HG02943 (cell line): ENCODE results near the gene TBC1D3K.
"Not testable (repeated sequence)": the region's sequence is repeated elsewhere in the genome, so short reads cannot be mapped to it uniquely, and the experiment has no call there.

Experiments used
- ATAC-seq: cut with Tn5 transposase; IDR thresholded peaks from one replicate; pipeline ENCODE4 v1.9.1; 2021; ENCODE audit warnings: mild to moderate bottlenecking, low read depth, moderate library complexity; ENCODE audit not compliant: unreplicated experiment

The TBC1D3K gene

DNA sequence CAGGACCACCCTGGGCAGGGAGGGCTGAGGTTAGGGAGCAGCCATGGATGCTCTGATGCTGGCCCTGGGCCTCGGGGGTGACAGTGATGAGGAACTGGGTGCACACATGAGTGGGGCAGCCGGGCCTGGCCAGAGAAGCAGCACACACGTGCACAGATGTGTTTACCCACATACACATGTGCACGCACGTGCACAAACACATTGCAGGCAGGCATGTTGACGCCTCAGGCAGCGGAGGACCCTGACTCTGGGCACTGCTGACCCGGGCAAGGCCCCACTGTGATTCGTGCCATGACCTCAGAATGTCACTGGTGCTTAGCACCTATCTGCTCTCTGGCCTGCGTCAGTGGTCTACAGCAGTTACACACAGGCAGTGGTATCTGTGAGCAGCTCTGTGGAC lies at the start of gene TBC1D3K:
TSS of gene TBC1D3K (plus strand) at position 301 of the 400 bp plus-strand sequence. CDS start 1,585 bp downstream, outside the sequence.
- ATAC-seq = not testable (repeated sequence)

DNA sequence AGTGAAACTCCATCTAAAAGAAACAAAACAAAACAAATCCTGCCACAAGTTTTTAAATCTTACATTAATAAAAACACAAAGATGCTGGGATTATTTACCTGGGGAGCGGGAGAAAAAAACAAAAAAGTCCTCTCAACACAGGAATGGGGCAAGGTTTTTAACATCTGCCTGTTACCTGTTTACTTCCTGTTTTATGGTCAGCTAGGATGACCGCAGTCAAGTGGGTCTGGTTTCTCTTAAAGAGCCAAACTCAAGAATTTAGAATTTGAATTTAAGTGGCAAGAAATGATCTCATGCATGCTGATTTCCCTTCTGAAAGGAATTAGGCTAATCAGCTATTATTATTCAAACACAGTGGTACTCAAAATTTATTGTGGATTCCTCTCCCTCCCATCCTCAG lies 39.7 kb upstream of the TBC1D3K start:
- ATAC-seq = no peak

- no peak for ATAC-seq
Observed at GRCh38 chr17:37885136-37885535, 39.1 kb upstream of the TBC1D3K start.

- no peak for ATAC-seq
Observed at GRCh38 chr17:37888881-37889280, 35.3 kb upstream of the TBC1D3K start.

GRCh38 chr17:37896961-37897360 lies 27.3 kb upstream of the TBC1D3K start:
- ATAC-seq = not testable (repeated sequence)
